ENCODE measurements around the gene PTPRC.

- TF ChIP-seq, protein P1, sequence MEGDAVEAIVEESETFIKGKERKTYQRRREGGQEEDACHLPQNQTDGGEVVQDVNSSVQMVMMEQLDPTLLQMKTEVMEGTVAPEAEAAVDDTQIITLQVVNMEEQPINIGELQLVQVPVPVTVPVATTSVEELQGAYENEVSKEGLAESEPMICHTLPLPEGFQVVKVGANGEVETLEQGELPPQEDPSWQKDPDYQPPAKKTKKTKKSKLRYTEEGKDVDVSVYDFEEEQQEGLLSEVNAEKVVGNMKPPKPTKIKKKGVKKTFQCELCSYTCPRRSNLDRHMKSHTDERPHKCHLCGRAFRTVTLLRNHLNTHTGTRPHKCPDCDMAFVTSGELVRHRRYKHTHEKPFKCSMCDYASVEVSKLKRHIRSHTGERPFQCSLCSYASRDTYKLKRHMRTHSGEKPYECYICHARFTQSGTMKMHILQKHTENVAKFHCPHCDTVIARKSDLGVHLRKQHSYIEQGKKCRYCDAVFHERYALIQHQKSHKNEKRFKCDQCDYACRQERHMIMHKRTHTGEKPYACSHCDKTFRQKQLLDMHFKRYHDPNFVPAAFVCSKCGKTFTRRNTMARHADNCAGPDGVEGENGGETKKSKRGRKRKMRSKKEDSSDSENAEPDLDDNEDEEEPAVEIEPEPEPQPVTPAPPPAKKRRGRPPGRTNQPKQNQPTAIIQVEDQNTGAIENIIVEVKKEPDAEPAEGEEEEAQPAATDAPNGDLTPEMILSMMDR (optimal IDR thresholded peaks at IDR 0.05 in 1 of 3, IDR thresholded peaks at IDR 0.05 in 1 of 3, conservative IDR thresholded peaks at IDR 0.05 in 1 of 3; ENCODE audit: extremely low read depth in 1 of 3, insufficient read depth in 2 of 3, low read length in 3 of 3) = no peak
- TF ChIP-seq EZH2 (IDR thresholded peaks at IDR 0.05; ENCODE audit: low read length) = no peak
Measured at GRCh38 chr1:198617406-198617805, 21.4 kb upstream of the PTPRC start.

Measured in keratinocyte (primary cell).